ENCODE results near the gene BRSK1.

The BRSK1 gene

DNA sequence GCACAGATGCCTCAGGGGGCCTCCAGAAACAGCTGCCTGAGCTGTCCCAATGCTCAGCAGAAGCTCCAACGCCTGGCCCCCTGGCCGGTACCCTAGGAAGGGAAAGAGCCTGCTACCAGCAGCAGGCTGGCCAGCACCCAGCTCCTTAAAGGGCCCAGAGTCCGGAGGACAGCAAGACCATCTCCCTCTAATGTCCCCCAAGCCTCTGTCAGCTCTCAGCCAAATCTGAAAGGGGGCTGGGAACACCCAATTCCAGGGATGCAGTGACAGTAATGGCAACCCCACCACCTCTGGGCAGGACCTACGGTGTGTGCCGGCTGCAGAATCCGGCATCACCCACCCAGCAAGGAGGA is 29.2 kb upstream of the BRSK1 start:
- TF ChIP-seq CTCF (conservative IDR thresholded peaks at IDR 0.05; ENCODE audit: control insufficient read depth, insufficient read depth, low read depth, low read length), result no peak
- DNase-seq (ENCODE audit: low read depth), result no peak
- no peak overlapping the region for H3K4me3 ChIP-seq (ENCODE audit: control insufficient read depth, low read depth, low read length)

- no peak overlapping the region for H3K4me3 ChIP-seq (ENCODE audit: control insufficient read depth, low read depth, low read length)
- peak; percentile 81 for DNase-seq (ENCODE audit: low read depth)
- TF ChIP-seq CTCF (conservative IDR thresholded peaks at IDR 0.05; ENCODE audit: control insufficient read depth, insufficient read depth, low read depth, low read length), result no peak
Measured at GRCh38 chr19:55255618-55256423, 28.0 kb upstream of the BRSK1 start.

- peak overlapping the region; percentile 77 for H3K4me3 ChIP-seq (ENCODE audit: control insufficient read depth, low read depth, low read length)
- no peak for TF ChIP-seq CTCF (conservative IDR thresholded peaks at IDR 0.05; ENCODE audit: control insufficient read depth, insufficient read depth, low read depth, low read length)
- DNase-seq (ENCODE audit: low read depth), result peak; percentile 36
Measured at GRCh38 chr19:55256562-55257460, 27.0 kb upstream of the BRSK1 start.

- DNase-seq (ENCODE audit: low read depth), result peak; percentile 43
- TF ChIP-seq CTCF (conservative IDR thresholded peaks at IDR 0.05; ENCODE audit: control insufficient read depth, insufficient read depth, low read depth, low read length), result no peak
- peak overlapping the region; percentile 77 for H3K4me3 ChIP-seq (ENCODE audit: control insufficient read depth, low read depth, low read length)
Measured at GRCh38 chr19:55257461-55258420, 26.1 kb upstream of the BRSK1 start.

DNA sequence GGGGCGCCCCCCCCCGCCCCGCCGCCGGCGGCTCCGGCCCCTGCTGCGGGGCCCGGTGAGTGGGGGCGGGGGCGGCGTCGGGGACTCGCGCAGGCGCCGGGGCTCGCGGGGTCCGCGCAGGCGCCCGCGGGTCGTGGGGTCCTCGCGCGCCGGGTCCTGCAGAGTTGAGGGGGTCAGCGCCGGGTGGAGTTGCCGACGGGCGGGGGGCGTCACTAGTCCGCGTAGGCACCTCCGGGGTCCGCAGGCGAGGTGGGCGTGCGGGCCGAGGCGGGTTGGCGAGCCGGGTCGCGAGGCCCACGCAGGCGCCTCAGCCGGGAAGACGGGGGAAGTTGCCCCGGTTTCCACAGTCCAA is 25.3 kb upstream of the BRSK1 start:
- no peak for DNase-seq (ENCODE audit: low read depth)
- peak overlapping the region; percentile 79 for H3K4me3 ChIP-seq (ENCODE audit: control insufficient read depth, low read depth, low read length)
- TF ChIP-seq CTCF (conservative IDR thresholded peaks at IDR 0.05; ENCODE audit: control insufficient read depth, insufficient read depth, low read depth, low read length), result no peak

Measured in fibroblast of mammary gland (primary cell).